Psoas muscle (tissue), 8 donors: Measurements from ENCODE around the gene SLCO4A1. TPM values are rescaled to one million over a fixed set of nuclear protein-coding genes. Genes with fewer than 3 reads are reported as not detected.

ENCODE experiments used
- ATAC-seq, 4 donors: fragments of 200-7000 bp; cut with Tn5 transposase; one replicate each; pipeline ENCODE4 v1.9.1; 2020; ENCODE audit warnings: moderate library complexity in 3 of 4, mild to moderate bottlenecking in 2 of 4
- DNase-seq, 2 donors: peaks; one replicate each; pipeline ENCODE4 v3.0.0-alpha.2; 2020
- H3K27ac ChIP-seq: fragments of 200-600 bp; one replicate; pipeline ENCODE4 v1.8.0; 2022
- H3K27me3 ChIP-seq, 3 donors: fragments of 200-600 bp in 1 of 3; one replicate each; pipeline versions ENCODE4 v1.6.1 to v1.8.0; 2013 to 2022; ENCODE audit warnings: low read length in 2 of 3, mild to moderate bottlenecking in 2 of 3, moderate library complexity in 1 of 3; ENCODE audit not compliant: insufficient read depth in 3 of 3
- H3K36me3 ChIP-seq, 2 donors: fragments of 200-600 bp in 1 of 2; one replicate each; pipeline versions ENCODE4 v1.6.1 to v1.8.0; 2013 to 2022; ENCODE audit warnings: low read depth in 1 of 2, mild to moderate bottlenecking in 1 of 2, moderate library complexity in 1 of 2; ENCODE audit not compliant: insufficient read depth in 1 of 2
- H3K4me1 ChIP-seq: fragments of 200-600 bp; one replicate; pipeline ENCODE4 v1.8.0; 2022
- H3K4me3 ChIP-seq: fragments of 200-600 bp; one replicate; pipeline ENCODE4 v1.8.0; 2022; ENCODE audit warnings: mild to moderate bottlenecking
- H3K9me3 ChIP-seq: fragments of 200-600 bp; one replicate; pipeline ENCODE4 v1.8.0; 2022
- WGBS, 3 donors: extraction: QIAGEN DNeasy Blood & Tissue Kit; methylation state at CpG; one replicate each; pipeline versions ENCODE4 v1.1.6 to v1.1.7; 2013; 5-methylcytosine and 5-hydroxymethylcytosine counted together
- intact Hi-C, 2 donors: fragments of 100-400 bp; cut with DNase I; formaldehyde crosslinking; loops; one replicate each; pipeline versions ENCODE4 v1.11.0 to v1.14.2; 2022
- polyA plus RNA-seq, 3 donors: library from polyadenylated mRNA; stranded (reverse); fragments of 200-250 nt; gene quantifications; one replicate each; pipeline ENCODE4 v1.2.3, GENCODE V29; 2013
- total RNA-seq, 4 donors: library from RNA; stranded (reverse); fragmentation: NEBNext Ultra II Directional in 2 of 4; extraction: Animal tissue kit (Norgen Biotek cat#: 25700) in 2 of 4; gene quantifications; one replicate each; pipeline versions ENCODE4 v1.2.1 to v1.2.4, GENCODE V29; 2021 to 2023
- TF ChIP-seq, protein P1 (sequence below): fragments of 200-600 bp; IDR thresholded peaks from one replicate; pipeline ENCODE4 v1.8.0; 2022; ENCODE audit warnings: antibody characterized with exemption
- donor health status: healthy with polysubstance abuse.
- donor health status: DM: no; HTN: no; CAD: no; lungs with moderate emphysema.
- donor health status: Bipolar disorder and iron deficiency.
- donor health status: healthy.
- donor health status: DM: yes; HTN: yes; CAD: no.
- donor health status: DM: no; HTN: no; CAD: no.
- donor health status: DM: no; HTN: no; CAD: no.
- donor health status: DM: yes; HTN: yes; CAD: no.

Gene SLCO4A1
- total and polyA plus RNA-seq, 7 donors: 5.3 to 38.5 (median 9.8) TPM

DNA sequence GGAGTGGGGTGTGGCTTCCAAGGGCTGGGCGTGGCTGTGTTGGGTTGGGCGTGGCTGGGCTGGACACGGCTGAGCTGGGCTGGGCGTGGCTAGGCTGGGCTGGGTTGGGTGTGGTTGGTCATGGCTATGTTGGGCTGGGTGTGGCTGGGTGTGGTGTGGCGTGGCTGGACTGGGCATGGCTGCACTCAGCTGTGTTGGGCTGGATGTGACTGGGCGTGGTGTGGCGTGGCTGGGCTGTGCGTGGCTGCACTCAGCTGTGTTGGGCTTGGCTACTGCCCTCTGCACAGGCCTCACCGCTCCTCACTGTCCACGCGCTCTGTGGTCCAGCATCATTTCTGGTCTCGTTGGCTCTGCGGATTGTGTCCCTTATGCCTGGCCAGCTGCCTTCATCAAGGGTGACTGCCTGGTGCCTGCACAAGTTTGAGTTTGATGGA is 43.5 kb upstream of the SLCO4A1 start:
- TF ChIP-seq, protein P1, sequence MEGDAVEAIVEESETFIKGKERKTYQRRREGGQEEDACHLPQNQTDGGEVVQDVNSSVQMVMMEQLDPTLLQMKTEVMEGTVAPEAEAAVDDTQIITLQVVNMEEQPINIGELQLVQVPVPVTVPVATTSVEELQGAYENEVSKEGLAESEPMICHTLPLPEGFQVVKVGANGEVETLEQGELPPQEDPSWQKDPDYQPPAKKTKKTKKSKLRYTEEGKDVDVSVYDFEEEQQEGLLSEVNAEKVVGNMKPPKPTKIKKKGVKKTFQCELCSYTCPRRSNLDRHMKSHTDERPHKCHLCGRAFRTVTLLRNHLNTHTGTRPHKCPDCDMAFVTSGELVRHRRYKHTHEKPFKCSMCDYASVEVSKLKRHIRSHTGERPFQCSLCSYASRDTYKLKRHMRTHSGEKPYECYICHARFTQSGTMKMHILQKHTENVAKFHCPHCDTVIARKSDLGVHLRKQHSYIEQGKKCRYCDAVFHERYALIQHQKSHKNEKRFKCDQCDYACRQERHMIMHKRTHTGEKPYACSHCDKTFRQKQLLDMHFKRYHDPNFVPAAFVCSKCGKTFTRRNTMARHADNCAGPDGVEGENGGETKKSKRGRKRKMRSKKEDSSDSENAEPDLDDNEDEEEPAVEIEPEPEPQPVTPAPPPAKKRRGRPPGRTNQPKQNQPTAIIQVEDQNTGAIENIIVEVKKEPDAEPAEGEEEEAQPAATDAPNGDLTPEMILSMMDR: no peak
- ATAC-seq (peak; percentile 31 to 71 (median 36)), DNase-seq (peak in 1 of 2 donors; percentile 34)
- intact Hi-C loops: no loop called here
- Histone ChIP-seq H3K27ac (no peak overlapping the region), H3K4me3 (no peak overlapping the region), H3K9me3 (no peaks in the 10 kb centered on the region), H3K4me1 (peaks cover 6% of the 10 kb centered on the region), H3K36me3 (no peaks in the 10 kb centered on the region), H3K27me3 (peaks cover 0 to 24% (median 4%) of the 10 kb centered on the region in 3 donors)
- WGBS, 3 donors: 39 to 66% (median 59%) methylated on average over 13 of the region's 13 CpGs

DNA sequence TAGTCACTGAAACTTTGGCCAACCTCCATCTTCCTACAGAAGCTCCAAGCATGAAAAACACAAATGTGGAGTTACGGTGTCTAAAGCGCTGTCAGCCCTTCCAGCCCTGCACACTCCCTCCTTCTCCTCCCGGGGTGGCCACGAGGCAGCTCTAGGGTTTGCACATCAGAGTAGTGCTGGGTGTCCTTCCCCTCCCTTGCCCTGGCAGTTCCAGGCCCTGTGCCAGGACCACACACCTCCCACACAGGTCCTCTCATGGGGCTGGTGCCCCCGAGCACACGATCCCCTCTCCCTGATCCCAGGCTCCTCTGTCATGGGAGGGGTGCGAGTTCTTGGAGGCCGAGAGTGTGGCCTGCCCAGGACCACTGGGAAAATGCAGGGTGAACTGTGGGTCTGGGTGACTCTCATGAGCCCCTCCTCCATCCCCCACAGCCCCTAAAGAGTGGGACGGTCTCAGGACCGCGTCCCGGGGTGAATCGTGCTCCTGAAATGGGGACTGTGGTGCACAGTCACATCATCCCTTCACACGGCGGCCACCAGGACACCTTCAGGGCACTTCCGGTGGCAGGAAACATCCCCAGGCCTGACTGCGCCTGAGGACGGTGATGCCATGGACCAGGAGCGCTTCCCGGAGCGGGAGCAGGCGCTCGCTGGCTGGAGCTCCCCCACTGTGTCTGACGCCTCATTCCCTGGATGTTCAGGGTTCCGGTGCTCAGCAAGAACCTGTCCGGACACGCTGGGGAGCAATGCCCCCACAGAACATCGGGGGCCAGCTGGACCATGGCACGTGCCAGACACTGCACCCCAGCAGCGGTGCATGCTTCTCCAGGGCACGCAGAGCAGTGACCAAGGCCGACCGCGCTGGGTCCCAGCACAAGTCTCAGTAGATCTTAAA is 42.8 kb upstream of the SLCO4A1 start:
- H3K4me3 ChIP-seq: no peak overlapping the region
- H3K27ac ChIP-seq: no peak overlapping the region
- intact Hi-C loops: no loop called here
- H3K4me1 ChIP-seq: peaks cover 10% of the 10 kb centered on the region
- 68 to 74% (median 72%) methylated on average over 34 of the region's 34 CpGs for WGBS, 3 donors
- DNase-seq (peak in 1 of 2 donors; percentile 11), ATAC-seq (no peak)
- no peaks in the 10 kb centered on the region for H3K36me3 ChIP-seq
- H3K9me3 ChIP-seq: no peaks in the 10 kb centered on the region
- TF ChIP-seq, protein P1: no peak
- peaks cover 0 to 31% (median 7%) of the 10 kb centered on the region in 3 donors for H3K27me3 ChIP-seq

- Histone ChIP-seq H3K4me1 (peaks cover 17% of the 10 kb centered on the region), H3K27me3 (peaks cover 0 to 45% (median 7%) of the 10 kb centered on the region in 3 donors), H3K9me3 (no peaks in the 10 kb centered on the region), H3K4me3 (no peak overlapping the region), H3K27ac (no peak overlapping the region), H3K36me3 (no peaks in the 10 kb centered on the region)
- TF ChIP-seq, protein P1: no peak
- no peak for DNase-seq
- ATAC-seq: no peak
- intact Hi-C loops: no loop called here
- 79 to 81% (median 81%) methylated on average over 6 of the region's 6 CpGs for WGBS, 3 donors
These were observed 41.1 kb upstream of the SLCO4A1 start for GRCh38 chr20:62601172-62601571.

DNA sequence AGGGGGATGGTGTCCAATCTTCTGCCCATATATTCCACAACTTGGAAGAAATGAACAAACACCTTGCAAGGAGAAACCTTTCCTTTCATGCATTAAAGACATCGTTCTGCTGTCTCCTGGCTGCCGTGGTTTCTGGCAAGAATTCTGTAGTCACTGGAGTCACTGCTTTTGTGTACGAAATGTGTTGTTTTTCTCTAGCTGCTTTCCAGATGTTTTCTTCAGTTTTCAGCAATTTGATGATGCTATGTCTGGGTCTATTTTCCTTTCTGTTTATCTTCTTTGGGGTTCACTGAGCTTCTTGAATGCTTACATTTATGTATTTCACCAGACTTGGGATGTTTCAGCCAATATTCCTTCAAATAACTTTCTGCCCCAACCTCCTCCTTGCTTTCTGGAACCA is 40.6 kb upstream of the SLCO4A1 start:
- ATAC-seq (no peak), DNase-seq (no peak)
- Histone ChIP-seq H3K9me3 (no peaks in the 10 kb centered on the region), H3K27ac (no peak overlapping the region), H3K27me3 (peaks cover 0 to 50% (median 9%) of the 10 kb centered on the region in 3 donors), H3K4me3 (no peak overlapping the region), H3K36me3 (no peaks in the 10 kb centered on the region), H3K4me1 (peaks cover 22% of the 10 kb centered on the region)
- TF ChIP-seq, protein P1: no peak
- WGBS, 3 donors: 26 to 51% (median 47%) methylated on average over 3 of the region's 3 CpGs
- intact Hi-C loops: no loop called here
